Sigmoid colon (tissue), 7 donors: ENCODE measurements around the gene LPIN1. TPM values are rescaled to one million over a fixed set of nuclear protein-coding genes. Genes with fewer than 3 reads are reported as not detected.
A peak's percentile ranks its signal among the peaks of the same experiment; 100 is the strongest.

Source experiments
- DNase-seq: peaks from one replicate; pipeline ENCODE4 v3.0.0-alpha.2; 2019
- H3K27ac ChIP-seq, 4 donors: fragments of 200-600 bp; sonication (generic); one replicate each; pipeline ENCODE4 v1.5.1; 2016 to 2019; ENCODE audit warnings: mild to moderate bottlenecking in 1 of 4
- H3K27me3 ChIP-seq, 3 donors: fragments of 200-600 bp; sonication (generic); one replicate each; pipeline ENCODE4 v1.5.1; 2019; ENCODE audit warnings: mild to moderate bottlenecking in 1 of 3
- H3K36me3 ChIP-seq, 4 donors: fragments of 200-600 bp; sonication (generic); one replicate each; pipeline ENCODE4 v1.5.1; 2016 to 2019
- H3K4me1 ChIP-seq, 4 donors: fragments of 200-600 bp; sonication (generic); one replicate each; pipeline ENCODE4 v1.5.1; 2017 to 2019
- H3K4me3 ChIP-seq, 4 donors: fragments of 200-600 bp; sonication (generic); one replicate each; pipeline ENCODE4 v1.5.1; 2017 to 2019; ENCODE audit warnings: mild to moderate bottlenecking in 2 of 4, moderate library complexity in 1 of 4
- H3K9me3 ChIP-seq, 4 donors: fragments of 200-600 bp in 3 of 4; sonication (generic) in 3 of 4; one replicate each; pipeline versions ENCODE4 v1.5.1 to v1.6.1; 2013 to 2019
- CTCF ChIP-seq, 4 experiments: fragments of 450-650 bp in 3 of 4; fragments of 200-600 bp in 1 of 4; IDR thresholded peaks; one replicate each; pipeline ENCODE4 v1.5.1; 2016 to 2019; ENCODE audit warnings: antibody characterized with exemption in 4 of 4, mild to moderate bottlenecking in 3 of 4, moderate library complexity in 2 of 4
- EP300 ChIP-seq, 4 donors: sonication (generic); formaldehyde crosslinking; IDR thresholded peaks; one replicate each; pipeline ENCODE4 v1.6.1; 2017; ENCODE audit warnings: antibody characterized with exemption in 4 of 4
- POLR2A ChIP-seq, 2 donors: fragments of 450-650 bp; IDR thresholded peaks; one replicate each; pipeline ENCODE4 v1.6.1; 2016; ENCODE audit warnings: antibody characterized with exemption in 2 of 2, mild to moderate bottlenecking in 2 of 2, moderate library complexity in 2 of 2
- POLR2AphosphoS5 ChIP-seq, 4 donors: sonication (generic); formaldehyde crosslinking; IDR thresholded peaks; one replicate each; pipeline ENCODE4 v1.6.1; 2017; ENCODE audit warnings: antibody characterized with exemption in 4 of 4
- WGBS, 2 donors: extraction: QIAGEN DNeasy Blood & Tissue Kit; methylation state at CpG; one replicate each; pipeline ENCODE4 v1.1.7; 2013; 5-methylcytosine and 5-hydroxymethylcytosine counted together
- intact Hi-C: fragments of 100-400 bp; cut with DNase I; formaldehyde crosslinking; loops from one replicate; pipeline ENCODE4 v1.15.1; 2023
- polyA plus RNA-seq, 3 donors: library from polyadenylated mRNA; stranded (reverse); fragments of 200-250 nt; gene quantifications; one replicate each; pipeline ENCODE4 v1.2.3, GENCODE V29; 2013
- total RNA-seq, 4 donors: library from RNA; depleted of rRNA; stranded (reverse); fragments of >200 nt; gene quantifications; one replicate each; pipeline ENCODE4 v1.1.0, GENCODE V29; 2016
- donor health status: healthy with polysubstance abuse.
- donor health status: Bipolar disorder and iron deficiency.
- donor health status: healthy.

The LPIN1 gene
- total and polyA plus RNA-seq, 7 donors = 4.2 to 37.4 (median 28.2) TPM

- intact Hi-C loops = no loop called here
- DNase-seq = peak; percentile 80
Observed at GRCh38 chr2:11710210-11710609, 36.2 kb upstream of the LPIN1 start.

GRCh38 chr2:11710632-11711353 is 35.6 kb upstream of the LPIN1 start:
- intact Hi-C loops = no loop called here
- TF ChIP-seq POLR2A (IDR thresholded peaks at IDR 0.05) (no peak), EP300 (IDR thresholded peaks at IDR 0.05) (no peak), CTCF (IDR thresholded peaks at IDR 0.05) (no peak), POLR2AphosphoS5 (IDR thresholded peaks at IDR 0.05) (no peak)
- Histone ChIP-seq H3K27me3 (no peaks in the 10 kb centered on the region), H3K4me1 (peaks cover 0 to 26% (median 22%) of the 10 kb centered on the region in 4 donors), H3K9me3 (no peaks in the 10 kb centered on the region), H3K27ac (peak overlapping the region; percentile 29 to 72 (median 69)), H3K36me3 (no peaks in the 10 kb centered on the region), H3K4me3 (no peak overlapping the region)
- 38 to 56% methylated on average over 3 of the region's 3 CpGs for WGBS, 2 donors
- no peak for DNase-seq

More at GRCh38 chr2:11710210-11710609, 36.2 kb upstream of the LPIN1 start:
- Histone ChIP-seq H3K36me3 (no peaks in the 10 kb centered on the region), H3K27ac (peak overlapping the region; percentile 29 to 72 (median 69)), H3K4me3 (no peak overlapping the region), H3K4me1 (peaks cover 0 to 26% (median 22%) of the 10 kb centered on the region in 4 donors), H3K9me3 (no peaks in the 10 kb centered on the region), H3K27me3 (no peaks in the 10 kb centered on the region)
- TF ChIP-seq CTCF (IDR thresholded peaks at IDR 0.05) = no peak
- peak in 1 of 4 donors; percentile 47 for TF ChIP-seq POLR2AphosphoS5 (IDR thresholded peaks at IDR 0.05)
- no peak for TF ChIP-seq POLR2A (IDR thresholded peaks at IDR 0.05)
- 76 to 84% methylated on average over 3 of the region's 3 CpGs for WGBS, 2 donors

- no peaks in the 10 kb centered on the region for H3K9me3 ChIP-seq
- no peak overlapping the region for H3K4me3 ChIP-seq
- H3K36me3 ChIP-seq = no peaks in the 10 kb centered on the region
- H3K27me3 ChIP-seq = no peaks in the 10 kb centered on the region
- peaks cover 0 to 26% (median 22%) of the 10 kb centered on the region in 4 donors for H3K4me1 ChIP-seq
- DNase-seq = no peak
- H3K27ac ChIP-seq = peak overlapping the region; percentile 29 to 72 (median 69)
- intact Hi-C loops = no loop called here
- WGBS, 2 donors = 86 to 90% methylated on average over 1 of the region's 1 CpG
- TF ChIP-seq CTCF (IDR thresholded peaks at IDR 0.05) = no peak
- no peak for TF ChIP-seq EP300 (IDR thresholded peaks at IDR 0.05)
- no peak for TF ChIP-seq POLR2AphosphoS5 (IDR thresholded peaks at IDR 0.05)
- TF ChIP-seq POLR2A (IDR thresholded peaks at IDR 0.05) = no peak
Observed at GRCh38 chr2:11711354-11711716, 35.1 kb upstream of the LPIN1 start.

- TF ChIP-seq CTCF (IDR thresholded peaks at IDR 0.05) = no peak
- TF ChIP-seq POLR2AphosphoS5 (IDR thresholded peaks at IDR 0.05) = no peak
- no peak for TF ChIP-seq EP300 (IDR thresholded peaks at IDR 0.05)
- TF ChIP-seq POLR2A (IDR thresholded peaks at IDR 0.05) = no peak
- Histone ChIP-seq H3K27me3 (no peaks in the 10 kb centered on the region), H3K4me1 (peaks cover 0 to 30% (median 22%) of the 10 kb centered on the region in 4 donors), H3K36me3 (no peaks in the 10 kb centered on the region), H3K9me3 (no peaks in the 10 kb centered on the region), H3K4me3 (no peak overlapping the region), H3K27ac (no peak overlapping the region)
- 80 to 81% methylated on average over 8 of the region's 8 CpGs for WGBS, 2 donors
- intact Hi-C loops = no loop called here
- DNase-seq = no peak
Observed at GRCh38 chr2:11711751-11712150, 34.7 kb upstream of the LPIN1 start.
